ENCODE measurements around the gene BRD1.

GRCh38 chr22:49824936-49825335 is 2.7 kb downstream of the BRD1 start:
- TF ChIP-seq CTCF (IDR thresholded peaks at IDR 0.05; ENCODE audit: insufficient read depth, low read length) (no peak), REST (IDR thresholded peaks at IDR 0.05; ENCODE audit: insufficient replicate concordance, low read depth) (no peak), POLR2AphosphoS5 (IDR thresholded peaks at IDR 0.05; ENCODE audit: low read depth) (no peak)
